Amygdala (tissue), 56 donors: ENCODE data around the gene BBS1.
A peak's percentile ranks its signal among the peaks of the same experiment; 100 is the strongest.

Experiments
- DNase-seq, 56 donors: peaks; one replicate each; lab custom pipeline; 2025; lab: John Stamatoyannopoulos, UW

BBS1 gene

GRCh38 chr11:66476841-66477251 lies 33.6 kb upstream of the BBS1 start:
- no peak for DNase-seq

- DNase-seq, result no peak
These were observed 32.9 kb upstream of the BBS1 start for GRCh38 chr11:66477263-66478201.

DNA sequence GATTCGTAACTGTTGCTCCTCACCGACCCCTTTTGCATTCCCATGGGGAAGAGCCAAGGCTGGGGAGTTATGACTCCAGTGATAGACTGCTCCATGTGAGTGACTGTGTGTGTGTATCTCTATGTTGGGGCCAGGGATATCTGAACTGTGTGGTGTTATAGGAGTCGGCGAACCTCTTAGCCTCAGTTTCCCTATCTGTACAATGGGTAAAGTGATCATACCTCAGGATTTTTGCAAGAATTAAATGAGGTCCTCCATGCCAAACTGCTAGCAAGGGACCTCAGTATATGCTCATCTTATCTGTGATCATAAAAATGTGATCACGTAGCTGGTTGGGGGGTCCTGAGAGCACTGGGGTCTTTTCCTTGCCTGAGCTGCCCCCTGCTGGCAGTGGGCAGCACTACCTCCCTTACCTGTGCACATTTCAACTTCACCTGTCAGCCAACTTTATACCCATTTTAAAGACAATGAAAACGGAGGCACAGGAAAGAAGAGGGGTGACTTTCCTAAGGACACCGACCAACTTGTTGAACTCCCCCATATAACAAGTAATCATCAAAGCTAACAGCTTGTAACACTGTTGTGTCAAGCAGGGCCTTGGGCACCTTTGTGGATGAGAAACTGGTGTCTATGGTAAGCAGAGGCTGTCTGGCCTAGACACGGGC lies 31.6 kb upstream of the BBS1 start:
- DNase-seq, result peak in 1 of 56 donors; percentile 20

GRCh38 chr11:66479394-66480116 lies 30.9 kb upstream of the BBS1 start:
- peak in 7 of 56 donors; percentile 25 to 77 (median 54) for DNase-seq

DNA sequence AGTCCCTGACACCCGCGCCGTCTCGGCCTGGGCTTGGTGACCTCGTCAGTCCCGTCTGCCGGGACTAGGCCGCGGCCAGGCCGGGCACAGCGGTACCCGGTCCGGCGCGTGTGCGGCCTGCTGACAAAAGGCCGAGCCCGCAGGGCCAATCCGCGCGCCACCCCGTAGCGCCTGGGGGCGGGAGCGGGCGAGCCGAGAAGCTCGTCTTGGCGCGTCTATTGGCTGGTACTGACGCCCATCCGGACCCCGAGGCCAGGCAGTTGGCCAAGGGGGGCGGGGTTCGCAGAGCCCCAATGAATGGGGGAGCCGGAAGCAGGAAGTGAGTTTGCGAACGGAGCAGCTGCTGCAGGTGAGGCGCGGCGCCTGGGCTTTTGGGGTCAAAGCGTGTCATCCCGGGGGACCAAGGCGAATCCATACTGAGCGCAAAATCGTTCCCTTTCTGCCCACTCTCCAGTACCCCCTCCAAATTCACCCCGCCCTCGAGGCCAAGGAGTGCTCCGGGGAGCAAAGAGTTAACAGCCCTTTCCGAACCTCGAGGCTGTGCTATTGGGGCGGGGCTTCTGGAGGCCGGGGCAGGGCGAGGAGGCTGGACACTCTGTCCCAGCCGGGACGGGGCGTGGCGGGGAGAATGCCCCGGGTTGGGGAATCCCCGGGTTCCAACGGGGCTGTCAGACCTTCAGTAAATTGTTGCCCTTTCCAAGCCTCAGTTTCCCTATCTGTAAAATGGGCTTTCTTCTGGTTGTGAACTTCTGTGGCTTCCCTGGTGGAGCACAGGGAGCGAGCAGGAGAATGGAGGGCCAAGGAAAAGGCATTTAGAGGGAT lies 30.1 kb upstream of the BBS1 start, which contains the start of gene DPP3:
Gene DPP3 (plus strand): TSS at position 318 of the 822 bp plus-strand sequence. CDS start 1,767 bp downstream, outside the sequence.
- peak; percentile 59 to 98 (median 92) for DNase-seq

- DNase-seq, result no peak
These were observed 25.5 kb upstream of the BBS1 start for GRCh38 chr11:66484806-66485380.

DNA sequence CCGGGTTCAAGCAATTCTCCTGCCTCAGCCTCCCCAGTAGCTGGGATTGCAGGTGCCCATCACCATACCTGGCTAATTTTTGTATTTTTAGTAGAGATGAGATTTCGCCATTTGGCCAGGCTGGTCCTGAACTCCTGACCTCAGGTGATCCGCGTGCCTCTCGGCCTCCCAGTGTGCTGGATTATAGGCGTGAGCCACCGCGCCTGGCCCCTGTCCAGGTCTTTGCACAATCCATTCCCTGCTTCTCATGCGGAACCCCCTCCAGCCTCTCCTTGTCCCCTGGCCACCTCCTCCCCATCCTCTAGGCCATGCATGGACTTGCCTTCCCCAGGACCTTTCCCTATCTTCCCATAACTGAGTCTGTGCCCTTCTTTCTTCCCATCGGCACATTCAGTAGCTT lies 21.5 kb upstream of the BBS1 start:
- DNase-seq, result no peak

GRCh38 chr11:66489636-66490035 lies 20.8 kb upstream of the BBS1 start:
- DNase-seq, result no peak

DNA sequence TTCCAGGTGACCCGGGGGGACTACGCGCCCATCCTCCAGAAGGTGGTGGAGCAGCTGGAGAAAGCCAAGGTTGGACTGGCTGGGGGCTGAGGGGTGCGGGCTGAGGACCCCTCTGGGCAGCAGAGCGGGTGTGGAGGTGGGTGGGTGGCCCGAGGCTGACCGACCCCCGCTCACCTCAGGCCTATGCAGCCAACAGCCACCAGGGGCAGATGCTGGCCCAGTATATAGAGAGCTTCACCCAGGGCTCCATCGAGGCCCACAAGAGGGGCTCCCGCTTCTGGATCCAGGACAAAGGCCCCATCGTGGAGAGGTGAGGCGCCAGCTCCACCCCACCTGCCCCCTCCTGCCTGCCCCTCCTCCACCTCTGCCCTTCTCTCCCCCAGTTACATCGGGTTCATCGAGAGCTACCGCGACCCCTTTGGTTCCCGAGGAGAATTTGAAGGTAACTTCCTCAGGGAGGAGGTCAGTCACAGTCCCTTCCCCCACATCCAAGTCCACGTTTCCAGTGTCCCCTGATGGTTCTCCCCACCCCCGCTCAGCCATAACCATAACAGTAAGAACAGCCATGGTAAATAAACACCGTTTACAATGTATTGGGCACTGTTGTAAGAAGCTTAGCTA lies 19.0 kb upstream of the BBS1 start:
- DNase-seq, result no peak

- no peak for DNase-seq
These were observed 18.1 kb upstream of the BBS1 start for GRCh38 chr11:66492161-66492865.

DNA sequence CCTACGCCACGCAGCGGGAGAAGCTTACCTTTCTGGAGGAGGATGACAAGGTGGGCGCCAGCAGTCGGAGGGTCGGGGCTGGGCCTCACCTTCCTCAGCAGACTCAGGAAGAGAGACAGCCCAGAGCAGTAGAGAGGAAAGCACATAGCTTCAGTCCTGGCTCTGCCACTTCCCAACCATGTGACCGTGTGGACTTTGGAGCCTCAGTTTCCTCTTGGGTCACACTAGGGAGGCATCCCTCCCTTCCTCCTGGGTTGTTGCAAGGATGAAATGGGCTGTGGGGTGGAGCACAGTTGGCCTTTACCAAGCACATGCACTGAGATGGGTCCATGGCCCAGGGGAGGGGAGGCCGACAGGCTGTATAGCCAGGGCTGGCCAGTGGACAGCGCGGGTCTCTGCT lies 17.3 kb upstream of the BBS1 start:
- no peak for DNase-seq

DNA sequence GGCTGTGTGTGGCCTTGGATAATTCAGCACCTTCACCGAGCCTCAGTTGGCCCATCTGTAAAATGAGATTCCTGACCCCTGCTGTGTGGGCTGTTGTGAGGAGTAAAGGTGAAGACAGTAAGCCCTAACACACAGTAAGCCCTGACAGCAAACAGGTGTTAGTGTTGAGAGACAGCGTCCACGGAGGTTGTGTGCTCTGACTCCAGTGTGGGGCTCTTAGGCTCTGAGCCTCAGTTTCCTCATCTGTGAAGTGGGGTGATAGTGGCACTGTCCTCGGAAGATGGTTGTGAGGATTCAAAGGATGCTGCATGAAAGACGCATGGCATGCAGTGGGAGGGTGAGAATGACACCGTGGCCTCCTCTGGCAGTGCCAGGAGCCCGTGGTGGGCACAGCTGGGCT lies 16.0 kb upstream of the BBS1 start:
- no peak for DNase-seq

DNA sequence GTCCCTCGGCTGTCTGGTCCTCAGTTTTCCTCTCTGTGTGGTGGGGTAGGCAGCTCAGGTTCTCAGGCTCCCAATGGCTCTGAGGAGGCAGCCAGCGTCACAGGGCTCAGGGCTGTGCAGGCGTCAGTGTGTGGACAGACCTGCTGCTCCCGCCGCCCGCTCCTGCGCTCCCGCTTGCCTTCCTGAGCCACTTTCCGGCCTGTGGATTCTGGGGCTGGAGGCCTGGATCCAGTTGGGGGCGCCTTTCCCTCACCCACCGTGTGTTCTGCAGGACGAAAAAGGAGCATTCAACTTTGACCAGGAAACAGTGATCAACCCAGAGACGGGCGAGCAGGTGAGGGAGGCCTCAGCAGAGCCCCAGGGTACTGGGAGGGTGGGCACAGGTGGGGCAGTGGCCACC lies 15.5 kb upstream of the BBS1 start:
- no peak for DNase-seq

- DNase-seq, result no peak
These were observed 15.0 kb upstream of the BBS1 start for GRCh38 chr11:66495401-66495854.

GRCh38 chr11:66497206-66497605 lies 13.2 kb upstream of the BBS1 start:
- DNase-seq, result no peak

DNA sequence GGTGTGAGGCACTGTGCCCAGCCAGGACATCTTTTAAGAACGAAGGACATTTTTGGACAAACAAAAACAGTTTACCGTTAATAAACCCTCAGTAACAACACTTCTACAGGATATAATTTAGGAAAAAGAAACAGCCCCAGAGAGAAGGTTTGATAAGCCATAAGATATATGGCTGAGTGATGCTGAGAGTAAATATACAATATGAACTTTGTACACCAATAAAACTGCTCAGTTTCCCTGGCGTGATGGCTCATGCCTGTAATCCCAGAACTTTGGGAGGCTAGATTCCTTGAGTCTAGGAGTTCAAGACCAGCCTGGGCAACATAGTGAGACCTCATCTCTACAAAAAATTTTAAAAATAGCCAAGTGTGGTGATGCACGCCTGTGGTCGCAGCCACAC lies 11.9 kb upstream of the BBS1 start:
- no peak for DNase-seq

DNA sequence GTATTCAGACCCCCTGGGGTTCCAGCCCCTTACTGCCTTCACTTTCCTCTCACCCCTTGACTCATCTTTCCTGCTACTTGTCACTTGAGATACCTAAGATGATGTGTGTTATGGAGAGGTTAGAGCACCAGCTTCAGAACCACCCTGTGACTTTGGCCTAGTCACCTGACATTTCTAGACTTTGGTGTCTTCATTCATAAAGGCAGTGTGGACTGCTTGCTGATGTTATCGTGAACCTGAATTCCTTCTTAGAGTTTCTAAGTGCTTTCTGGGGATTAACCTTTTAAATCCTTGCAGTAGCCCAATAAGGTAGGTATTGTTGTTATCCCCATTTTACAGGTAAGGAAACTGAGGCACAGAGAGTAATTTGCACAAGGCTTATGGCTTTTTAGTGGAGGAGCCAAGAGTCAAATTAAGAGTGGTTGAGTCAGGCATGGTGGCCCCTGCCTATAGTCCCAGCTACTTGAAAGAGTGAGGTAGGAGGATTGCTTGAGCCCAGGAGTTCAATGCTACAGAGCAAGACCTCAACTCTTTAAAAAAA lies 5.1 kb upstream of the BBS1 start:
- DNase-seq, result no peak

GRCh38 chr11:66509131-66509561 lies 1.3 kb upstream of the BBS1 start:
- DNase-seq, result no peak
